ENCODE measurements around the gene PRKAR1A. TPM values are rescaled to one million over a fixed set of nuclear protein-coding genes. Genes with fewer than 3 reads are reported as not detected.
"Not testable (repeated sequence)": the region's sequence is repeated elsewhere in the genome, so short reads cannot be mapped to it uniquely, and the experiment has no call there.

The PRKAR1A gene
- total RNA-seq, 1 donor from 2014 or later: 470 TPM

DNA sequence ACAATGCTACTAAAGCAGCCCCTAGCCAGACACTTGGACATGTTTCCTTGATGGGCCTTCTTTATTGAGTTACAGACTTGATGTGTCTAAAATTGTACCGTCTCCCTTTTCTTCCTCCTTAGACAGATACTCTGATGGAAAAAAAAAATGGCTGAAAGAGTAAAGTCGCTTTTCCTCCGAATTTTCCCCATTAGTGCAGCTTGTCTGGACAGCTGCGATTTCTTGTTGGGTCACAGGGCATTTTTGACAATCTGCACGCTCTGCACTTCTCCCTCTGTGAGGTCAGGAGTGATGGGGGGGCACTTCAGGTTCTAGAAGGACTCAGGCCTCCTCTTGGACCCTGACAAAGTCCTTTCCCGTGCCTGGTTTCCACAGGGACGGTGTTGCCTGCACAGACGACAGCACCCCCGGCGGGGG is 968 bp upstream of the PRKAR1A start:
- DNase-seq (ENCODE audit: low spot score): no peak

DNA sequence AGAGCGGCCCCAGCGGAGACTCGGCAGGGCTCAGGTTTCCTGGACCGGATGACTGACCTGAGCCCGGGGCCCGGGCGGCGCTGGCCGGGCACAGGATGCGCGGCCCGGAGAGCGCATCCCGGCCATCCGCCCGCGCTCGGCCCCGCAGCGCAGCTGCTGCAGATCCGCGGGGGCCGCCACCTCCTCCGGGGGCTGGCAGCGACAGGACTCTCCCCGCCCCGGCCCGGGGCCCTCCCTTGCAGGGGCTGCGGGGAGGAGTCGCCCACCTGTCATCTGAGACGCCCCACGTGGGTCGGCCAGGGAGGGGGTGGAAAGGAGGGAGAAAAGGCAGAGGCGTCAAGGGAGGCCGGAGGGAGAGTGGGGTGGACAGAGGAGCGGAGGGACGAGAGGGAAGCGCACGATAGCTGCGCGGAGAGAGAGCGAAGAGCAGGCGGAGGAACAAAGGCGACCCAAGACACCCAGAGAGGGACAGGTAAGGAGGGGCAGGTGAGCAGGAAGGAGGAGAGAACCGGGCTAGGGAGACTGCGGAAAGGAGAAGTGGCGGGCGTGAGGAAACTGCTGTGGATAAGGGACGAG is 471 bp upstream of the PRKAR1A start:
- DNase-seq (ENCODE audit: low spot score): peak; percentile 92

DNA sequence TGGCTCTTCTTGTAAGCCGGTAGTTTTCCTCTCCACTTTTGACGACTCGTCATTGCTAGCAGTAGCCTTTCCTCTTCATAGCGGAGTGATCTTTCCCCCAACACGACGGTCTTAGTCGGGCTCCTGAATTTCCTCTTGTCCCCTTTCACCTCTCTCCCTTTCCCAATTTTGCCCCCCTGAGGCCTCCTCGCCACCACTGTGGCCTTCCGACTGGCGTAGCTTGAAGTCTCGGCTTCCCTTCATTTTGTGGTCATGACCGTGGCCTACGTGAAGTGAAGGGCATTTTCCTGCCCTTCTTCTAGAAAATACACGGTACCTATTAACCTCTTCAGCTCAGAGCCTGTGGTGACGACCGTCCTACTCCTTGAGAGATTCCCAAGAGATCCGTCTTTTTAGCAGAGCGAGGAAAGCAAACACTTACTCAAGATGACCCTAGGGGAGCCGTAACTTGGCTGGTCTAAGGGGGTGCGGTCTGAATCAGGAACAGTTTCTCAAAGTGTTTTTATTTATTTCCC is 787 bp downstream of the PRKAR1A start:
- no peak for DNase-seq (ENCODE audit: low spot score)

DNA sequence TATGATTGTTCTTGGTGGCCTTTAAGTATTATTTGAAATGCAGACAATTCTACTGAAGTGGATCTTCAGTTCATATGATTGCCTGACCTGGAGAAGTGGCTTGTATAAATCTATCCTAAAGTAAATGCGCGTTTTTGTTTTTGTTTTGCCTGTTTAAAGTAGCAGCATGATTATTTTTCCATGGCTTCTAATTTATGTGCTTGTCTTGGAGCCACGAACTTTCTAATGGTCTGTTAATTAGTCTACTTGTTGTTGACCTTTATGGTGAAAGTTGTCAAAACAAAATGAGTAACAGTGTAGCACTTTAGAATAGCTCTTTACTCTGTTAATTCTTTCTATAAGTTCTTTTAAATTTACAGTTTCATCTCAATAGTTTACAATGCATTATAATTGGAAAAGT is 1.7 kb downstream of the PRKAR1A start:
- no peak for DNase-seq (ENCODE audit: low spot score)

DNA sequence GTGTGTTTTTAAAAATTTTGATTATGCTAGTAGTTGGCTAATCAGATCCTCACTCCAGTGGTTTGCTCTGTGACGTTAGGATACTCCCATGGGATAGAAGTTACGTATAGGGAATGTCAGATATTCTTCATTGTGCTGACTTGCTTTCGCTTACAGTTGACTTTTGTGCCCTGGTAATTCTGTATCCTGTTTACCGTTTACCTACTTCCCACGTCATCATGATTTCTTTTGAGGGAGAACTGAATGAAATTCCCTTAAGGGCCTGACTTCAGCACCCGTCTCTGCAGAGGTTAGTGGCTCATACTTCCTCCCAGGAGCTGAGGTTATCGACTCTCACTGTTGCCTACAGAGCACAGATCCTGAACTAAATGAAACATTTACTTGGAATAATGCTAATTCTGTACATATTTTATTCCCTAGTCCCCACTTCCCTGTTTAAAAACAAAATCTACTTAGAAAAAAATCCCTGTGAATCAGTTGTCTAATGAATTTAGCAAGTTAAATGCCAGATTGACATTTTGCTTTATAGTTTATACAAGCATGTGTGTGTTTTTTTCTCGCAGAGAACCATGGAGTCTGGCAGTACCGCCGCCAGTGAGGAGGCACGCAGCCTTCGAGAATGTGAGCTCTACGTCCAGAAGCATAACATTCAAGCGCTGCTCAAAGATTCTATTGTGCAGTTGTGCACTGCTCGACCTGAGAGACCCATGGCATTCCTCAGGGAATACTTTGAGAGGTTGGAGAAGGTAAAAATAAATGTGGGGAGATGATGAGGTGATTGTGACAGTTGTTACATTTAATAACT is 2.8 kb downstream of the PRKAR1A start:
- DNase-seq (ENCODE audit: low spot score): no peak

DNA sequence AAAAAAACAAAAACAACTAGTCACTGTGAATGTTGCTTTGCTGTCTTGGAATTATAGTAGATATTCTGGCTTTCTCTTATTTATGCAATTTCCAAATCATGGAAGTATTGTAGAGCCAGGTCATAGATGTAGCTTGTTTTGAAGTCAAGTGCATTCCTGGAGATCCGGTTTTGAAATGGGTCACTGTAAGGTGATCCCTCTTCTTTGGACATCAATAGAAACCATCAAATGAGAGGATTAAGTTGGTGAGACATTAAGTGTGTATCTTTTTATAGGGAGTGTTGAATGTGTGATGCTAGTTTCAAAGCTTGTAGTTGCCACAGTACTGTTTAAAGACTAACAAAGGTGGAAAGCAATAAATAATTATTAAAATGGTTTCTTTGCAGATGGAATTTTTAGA is 4.5 kb downstream of the PRKAR1A start:
- no peak for DNase-seq (ENCODE audit: low spot score)

DNA sequence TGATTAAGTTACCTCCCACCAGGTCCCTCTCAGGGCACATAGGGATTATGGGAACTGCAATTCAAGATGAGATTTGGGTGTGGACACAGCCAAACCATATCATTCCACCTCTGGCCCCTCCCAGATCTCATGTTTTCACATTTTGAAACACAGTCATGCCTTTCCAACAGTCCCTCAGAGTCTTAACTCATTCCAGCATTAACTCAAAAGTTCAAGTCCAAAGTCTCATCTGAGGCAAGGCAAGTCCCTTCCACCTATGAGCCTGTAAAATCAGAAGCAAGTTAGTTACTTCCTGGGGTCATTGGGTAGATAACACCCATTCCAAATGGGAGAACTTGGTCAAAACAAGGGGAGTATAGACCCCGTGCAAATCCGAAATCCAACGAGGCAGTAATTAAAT is 5.4 kb downstream of the PRKAR1A start:
- DNase-seq (ENCODE audit: low spot score): not testable (repeated sequence)

DNA sequence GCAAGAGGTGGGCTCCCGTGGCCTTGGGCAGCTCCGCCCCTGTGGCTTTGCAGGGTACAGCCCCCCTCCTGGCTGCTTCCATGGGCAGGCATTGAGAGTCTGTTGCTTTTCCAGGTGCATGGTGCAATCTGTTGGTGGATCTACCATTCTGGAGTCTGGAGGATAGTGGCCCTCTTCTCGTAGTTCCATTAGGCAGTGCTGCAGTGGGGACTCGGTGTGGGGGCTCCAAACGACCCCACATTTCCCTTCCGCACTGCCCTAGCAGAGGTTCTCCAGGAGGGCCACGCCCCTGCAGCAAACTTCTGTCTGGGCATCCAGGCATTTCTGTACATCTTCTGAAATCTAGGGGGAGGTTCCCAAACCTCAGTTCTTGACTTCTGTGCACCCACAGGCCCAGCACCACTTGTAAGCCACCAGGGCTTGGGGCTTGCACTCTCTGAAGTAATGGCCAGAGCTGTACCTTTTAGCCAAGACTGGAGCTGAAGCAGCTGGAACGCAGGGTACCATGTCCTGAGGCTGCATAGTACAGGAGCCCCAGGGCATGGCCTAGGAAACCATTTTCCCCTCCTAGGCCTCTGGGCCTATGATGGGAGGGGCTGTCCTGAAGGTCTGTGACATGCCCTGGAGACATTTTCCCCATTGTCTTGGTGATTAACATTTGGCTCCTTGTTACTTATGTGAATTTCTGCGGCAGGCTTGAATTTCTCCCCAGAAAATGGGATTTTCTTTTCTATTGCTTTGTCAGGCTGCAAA is 6.0 kb downstream of the PRKAR1A start:
- no peak for DNase-seq (ENCODE audit: low spot score)

DNA sequence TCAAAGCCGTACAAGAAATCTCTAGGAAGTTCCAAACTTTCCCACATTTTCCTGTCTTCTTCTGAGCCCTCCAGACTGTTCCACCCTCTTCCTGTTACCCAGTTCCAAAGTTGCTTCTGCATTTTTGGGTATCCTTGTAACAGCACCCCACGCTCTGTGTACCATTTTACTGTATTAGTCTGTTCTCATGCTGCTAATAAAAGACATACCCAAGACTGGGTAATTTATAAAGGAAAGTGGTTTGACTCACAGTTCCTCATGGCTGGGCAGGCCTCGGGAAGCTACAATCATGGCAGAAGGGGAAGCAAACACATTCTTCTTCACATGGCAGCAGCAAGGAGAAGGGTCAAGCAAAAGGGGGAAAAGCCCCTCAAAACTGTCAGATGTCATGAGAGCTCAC is 6.8 kb downstream of the PRKAR1A start:
- DNase-seq (ENCODE audit: low spot score): not testable (repeated sequence)

DNA sequence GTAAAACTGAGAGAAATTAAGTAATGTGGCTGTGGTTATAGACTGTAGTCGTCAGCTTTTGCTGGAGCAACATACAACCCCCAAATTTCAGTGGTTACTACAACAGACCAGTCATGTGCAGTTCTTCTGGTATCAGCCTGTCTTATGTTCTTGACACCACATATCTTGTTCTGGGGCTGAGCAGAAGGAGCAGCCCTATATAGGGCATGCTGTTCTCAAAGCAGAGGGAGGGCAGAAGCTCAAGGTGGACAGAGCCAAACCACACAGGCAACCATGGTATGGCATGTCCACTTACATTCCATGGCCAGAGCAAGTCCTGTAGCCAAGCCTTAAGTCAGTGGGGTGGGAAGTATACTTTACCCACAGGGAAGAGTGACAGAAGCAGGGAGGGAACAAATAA is 7.7 kb downstream of the PRKAR1A start:
- DNase-seq (ENCODE audit: low spot score): no peak

DNA sequence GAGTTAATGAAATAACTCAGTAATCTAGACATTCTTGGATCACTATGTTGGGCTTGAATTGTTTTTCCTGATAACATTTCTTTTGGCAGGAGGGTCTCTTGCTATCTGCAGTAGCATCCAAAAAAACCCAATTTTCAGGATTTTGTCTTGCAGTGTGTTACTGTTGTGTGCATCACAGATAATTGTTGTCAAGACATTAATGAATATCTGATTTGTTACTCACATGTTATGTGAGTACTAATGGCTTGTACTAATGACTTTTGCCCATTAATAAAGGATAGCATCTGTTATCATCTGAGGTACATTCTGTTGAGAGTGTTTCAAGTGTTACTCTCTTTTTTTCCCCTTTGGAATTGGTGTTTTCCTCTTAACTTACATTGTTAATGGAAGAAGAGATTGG is 10.0 kb downstream of the PRKAR1A start:
- no peak for DNase-seq (ENCODE audit: low spot score)

DNA sequence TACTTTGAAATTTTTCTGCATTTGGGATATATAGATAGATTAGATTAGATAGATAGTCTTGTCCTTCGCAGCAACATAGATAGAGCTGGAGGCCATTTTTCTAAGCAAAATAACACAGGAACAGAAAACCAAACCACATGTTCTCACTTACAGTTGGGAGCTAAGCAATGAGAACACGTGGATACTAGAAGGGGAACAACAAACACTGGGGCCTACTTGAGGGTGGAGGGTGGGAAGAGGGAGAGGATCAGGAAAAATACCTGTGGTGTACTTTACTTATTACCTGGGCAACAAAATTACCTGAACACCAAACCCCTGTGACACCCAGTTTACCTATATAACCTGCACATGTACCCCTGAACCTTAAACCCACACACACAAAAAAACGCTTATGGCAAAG is 14.3 kb downstream of the PRKAR1A start:
- DNase-seq (ENCODE audit: low spot score): no peak

DNA sequence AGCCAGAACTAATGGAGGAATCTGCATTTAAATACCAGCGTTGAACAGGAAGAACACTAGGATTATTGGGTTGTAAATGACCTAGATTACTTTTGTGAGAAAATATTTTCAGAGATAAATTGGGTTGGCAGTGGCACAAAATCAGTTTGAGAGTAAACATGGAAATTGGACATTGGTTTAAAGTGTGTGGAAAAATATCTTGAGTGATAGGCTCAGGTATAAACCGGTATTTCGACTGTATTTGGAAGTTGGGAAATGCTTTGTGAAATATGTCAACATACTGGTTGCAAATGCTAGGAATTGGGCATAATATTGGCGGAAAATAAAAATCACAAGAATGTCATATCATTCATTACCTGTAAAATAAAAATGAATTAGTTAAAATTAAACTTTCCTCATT is 15.1 kb downstream of the PRKAR1A start:
- DNase-seq (ENCODE audit: low spot score): no peak

DNA sequence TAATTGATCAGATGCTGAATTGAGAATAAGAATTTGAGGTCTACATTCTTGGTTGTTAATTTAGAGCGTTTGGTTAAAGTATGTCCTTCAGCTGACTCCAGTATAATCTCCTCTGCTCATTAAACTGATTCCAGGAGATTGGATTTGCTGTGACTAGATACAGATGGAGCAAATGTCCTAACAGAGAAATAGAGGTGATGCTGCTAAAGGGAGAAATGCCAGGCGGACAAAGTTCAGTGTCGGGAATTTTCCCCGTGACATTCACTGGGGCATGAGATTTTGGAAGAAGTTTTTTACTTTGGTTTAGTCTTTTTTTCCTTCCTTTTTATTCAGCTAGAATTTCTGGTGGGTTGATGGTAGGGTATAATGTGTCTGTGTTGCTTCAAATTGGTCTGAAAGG is 19.0 kb downstream of the PRKAR1A start:
- no peak for DNase-seq (ENCODE audit: low spot score)

DNA sequence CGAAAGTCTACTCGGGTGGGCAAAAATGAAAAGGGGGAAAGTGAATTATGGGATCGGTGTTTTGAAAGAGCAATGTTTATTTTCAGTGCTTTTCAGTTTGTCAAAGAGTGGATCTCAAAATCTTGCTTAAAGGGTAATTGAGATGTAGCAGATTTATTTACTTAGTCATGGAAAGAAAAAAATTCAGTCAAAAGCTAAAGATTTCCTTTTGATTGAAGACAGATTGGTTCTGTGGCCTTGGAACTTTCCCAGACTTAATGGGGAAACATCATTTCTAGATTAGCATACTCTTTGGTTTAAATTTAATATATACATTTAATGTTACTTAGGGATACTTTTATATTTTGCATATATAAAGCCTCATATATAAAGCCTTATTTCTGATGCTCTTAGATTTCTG is 20.6 kb downstream of the PRKAR1A start:
- DNase-seq (ENCODE audit: low spot score): no peak

DNA sequence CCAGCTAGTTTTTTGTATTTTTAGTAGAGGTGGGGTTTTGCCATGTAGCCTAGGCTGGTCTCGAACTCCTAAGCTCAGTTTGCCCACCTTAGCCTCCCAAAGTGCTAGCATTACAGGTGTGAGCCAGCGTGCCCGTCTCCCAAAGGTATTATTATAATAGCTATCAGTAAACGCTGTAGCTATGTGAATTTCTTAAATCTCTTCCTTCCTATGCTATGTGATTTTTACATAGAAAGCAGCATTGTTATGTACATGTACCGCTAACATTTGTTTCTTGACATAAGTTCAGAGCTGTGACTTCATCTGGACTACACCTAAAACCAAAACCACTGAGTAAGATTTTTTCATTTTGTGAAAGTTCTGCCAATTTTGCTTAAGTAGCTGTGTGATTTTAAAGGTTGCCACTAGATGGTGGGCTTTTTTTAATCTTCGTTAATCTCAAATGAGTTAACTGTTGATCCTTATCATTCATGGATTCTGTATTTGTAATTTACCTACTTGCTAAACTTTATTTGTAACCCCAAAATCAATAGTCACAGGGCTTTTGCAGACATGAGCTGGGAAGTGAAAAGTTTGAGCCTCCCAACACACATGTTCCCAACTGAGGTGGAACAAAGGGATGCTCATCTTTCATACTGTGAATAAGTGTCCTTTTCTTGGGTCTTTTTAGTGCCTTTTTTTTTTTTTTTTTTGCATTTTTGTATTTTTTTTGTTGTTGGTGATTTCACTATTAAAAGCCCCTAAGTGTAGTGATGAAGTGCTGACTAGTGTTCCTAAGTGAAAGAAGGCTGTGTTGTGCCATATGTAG is 21.9 kb downstream of the PRKAR1A start:
- no peak for DNase-seq (ENCODE audit: low spot score)

DNA sequence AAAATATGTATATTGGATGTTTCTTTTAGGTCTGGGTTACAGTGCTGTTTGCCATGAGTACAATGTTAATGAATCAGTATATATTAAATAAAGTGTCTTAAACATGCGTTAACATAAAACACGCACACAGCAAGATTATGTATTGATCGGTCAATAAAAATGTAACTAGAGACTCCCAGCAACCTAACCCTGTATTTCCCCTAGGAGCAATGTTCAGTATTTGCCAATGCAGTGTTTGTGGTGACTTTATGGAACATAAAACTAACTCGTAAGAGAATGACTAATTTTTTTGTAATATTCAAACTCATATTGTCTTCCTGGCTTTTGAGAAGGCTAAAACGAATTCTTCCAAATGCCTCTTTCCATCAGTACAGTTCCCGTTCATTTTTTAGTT is 22.5 kb downstream of the PRKAR1A start:
- DNase-seq (ENCODE audit: low spot score): no peak

DNA sequence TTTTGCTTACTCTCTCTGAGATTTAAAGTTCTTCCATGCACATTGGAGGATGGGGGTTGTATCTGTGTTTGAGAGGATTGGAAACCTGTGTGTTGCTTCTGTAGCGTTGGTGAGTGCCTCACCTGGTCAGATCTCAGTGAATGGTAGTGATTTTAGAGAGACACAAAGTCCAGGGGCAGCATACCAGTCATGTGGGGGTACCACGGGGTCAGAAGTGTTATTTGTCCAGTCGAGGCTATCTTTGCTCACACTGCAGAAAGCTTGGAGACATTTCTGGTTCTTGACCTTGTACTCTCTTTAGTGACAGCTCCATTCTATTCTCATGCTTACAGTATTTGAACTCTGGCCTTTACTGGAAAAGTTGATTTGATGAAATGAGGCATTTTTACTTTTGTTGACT is 23.7 kb downstream of the PRKAR1A start:
- no peak for DNase-seq (ENCODE audit: low spot score)

DNA sequence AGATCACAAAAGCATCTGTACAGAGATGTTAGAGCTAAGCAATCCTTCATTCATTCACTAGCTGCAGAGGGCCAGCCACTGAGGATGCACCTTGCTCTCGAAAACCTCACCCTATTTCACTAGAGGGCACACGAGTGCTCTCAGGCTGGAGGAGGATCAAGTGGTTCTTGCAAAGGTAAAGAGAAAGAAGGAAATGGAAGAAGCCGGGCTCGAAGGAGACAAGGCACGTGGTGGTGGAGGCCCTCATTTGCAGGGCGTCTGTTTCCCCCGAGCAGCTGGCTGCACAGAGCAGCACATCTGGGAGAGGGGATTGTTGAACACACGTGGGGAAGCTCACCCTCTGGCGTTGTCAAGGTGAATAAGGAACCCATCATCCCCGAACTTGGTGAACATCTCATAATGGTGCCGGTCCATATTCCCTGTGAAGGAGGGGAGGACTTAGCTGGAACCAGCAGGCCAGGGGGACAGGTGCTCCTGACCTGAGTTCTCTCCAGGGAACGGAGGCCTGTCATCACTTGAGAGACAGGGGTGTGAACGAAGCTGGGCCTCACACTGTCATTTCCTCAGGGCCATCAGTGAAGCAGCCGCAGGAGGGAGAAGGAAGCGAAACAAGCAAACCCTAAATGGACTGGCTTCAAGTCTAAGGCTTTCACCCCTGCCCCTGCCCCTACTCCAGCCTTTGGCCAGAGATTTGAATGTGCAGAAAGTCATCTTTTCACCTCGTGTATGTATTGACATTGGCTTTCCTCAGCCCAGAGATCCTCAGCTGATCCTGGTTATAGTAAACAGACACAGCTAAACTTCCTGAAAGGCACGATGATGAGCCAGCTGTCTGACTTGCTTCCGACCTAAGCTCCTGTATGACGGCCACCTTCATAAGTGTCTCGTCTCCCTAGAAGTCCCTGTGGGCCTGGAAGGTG is 27.6 kb downstream of the PRKAR1A start:
- DNase-seq (ENCODE audit: low spot score): no peak

DNA sequence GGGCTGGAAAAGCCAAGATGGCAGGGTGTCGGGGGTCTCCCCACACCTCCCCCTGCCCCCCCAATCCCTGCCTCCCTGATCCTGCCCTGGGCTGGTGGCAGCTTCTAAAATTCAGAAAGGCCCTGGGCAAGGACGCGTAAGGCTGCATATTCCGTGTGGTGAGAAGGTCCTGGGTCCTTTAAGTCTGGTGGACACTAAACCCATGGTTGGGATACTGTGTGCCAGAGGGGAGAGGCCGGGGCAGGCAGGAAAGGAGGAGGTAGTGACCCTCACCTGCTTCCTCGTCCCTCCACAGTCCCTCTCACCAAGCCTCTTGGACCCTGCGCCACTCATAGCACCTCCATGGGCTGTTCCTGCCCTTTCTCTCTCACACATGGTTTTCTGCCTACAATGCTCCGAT is 28.8 kb downstream of the PRKAR1A start:
- no peak for DNase-seq (ENCODE audit: low spot score)
